Measurements from ENCODE around the gene MYH2. TPM values are rescaled to one million over a fixed set of nuclear protein-coding genes. Genes with fewer than 3 reads are reported as not detected.

The MYH2 gene
- not detected in 2 replicates for total RNA-seq

GRCh38 chr17:10549096-10549842 lies at the start of gene MYH2:
Gene MYH2 (minus strand): TSS chr17:10549658. CDS start chr17:10547920, 1,738 bp downstream.
- no peak for DNase-seq
- ChIA-PET POLR2A (no interaction called here), CTCF (no interaction called here)
- Mint-ChIP-seq H3K27ac (no peak within 1 kb of the TSS), H3K9me3 (peaks cover 2% of the 10 kb centered on the region), H3K27me3 (peaks cover 2% of the 10 kb centered on the region), H3K36me3 (ENCODE audit: low read depth) (no peaks in the 10 kb centered on the region), H3K4me1 (no peaks in the 10 kb centered on the region), H3K4me3 (no peak within 1 kb of the TSS)
- intact Hi-C loops (cut with micrococcal nuclease), result no loop called here
- no peak for TF ChIP-seq CTCF (IDR thresholded peaks at IDR 0.05)
- no peak for ATAC-seq (ENCODE audit: low read depth)

GRCh38 chr17:10598621-10599020 lies 49.2 kb upstream of the MYH2 start:
- ChIA-PET CTCF (interaction anchor here (1.6 kb wide), 1 partner anchor 19 kb away, joined by 5 read pairs; no protein-coding TSS in a partner anchor), POLR2A (no interaction called here)

GRCh38 chr17:10589553-10590145 lies 40.2 kb upstream of the MYH2 start:
- H3K36me3 Mint-ChIP-seq (ENCODE audit: low read depth), result no peaks in the 10 kb centered on the region
- H3K27ac Mint-ChIP-seq, result no peak overlapping the region
- no peaks in the 10 kb centered on the region for H3K9me3 Mint-ChIP-seq
- CTCF ChIA-PET, result no interaction called here
- TF ChIP-seq CTCF (IDR thresholded peaks at IDR 0.05), result no peak
- POLR2A ChIA-PET, result no interaction called here
- intact Hi-C loops (cut with micrococcal nuclease), result no loop called here
- no peaks in the 10 kb centered on the region for H3K4me1 Mint-ChIP-seq
- H3K27me3 Mint-ChIP-seq, result peaks cover 16% of the 10 kb centered on the region
- H3K4me3 Mint-ChIP-seq, result no peak overlapping the region
- ATAC-seq (ENCODE audit: low read depth) (no peak), DNase-seq (no peak)

More at GRCh38 chr17:10598621-10599020, 49.2 kb upstream of the MYH2 start:
- H3K9me3 Mint-ChIP-seq, result no peaks in the 10 kb centered on the region
- no peak for TF ChIP-seq CTCF (IDR thresholded peaks at IDR 0.05)
- no peaks in the 10 kb centered on the region for H3K4me1 Mint-ChIP-seq
- no peak overlapping the region for H3K27ac Mint-ChIP-seq
- peaks cover 10% of the 10 kb centered on the region for H3K27me3 Mint-ChIP-seq
- intact Hi-C loops (cut with micrococcal nuclease), result no loop called here
- no peak overlapping the region for H3K4me3 Mint-ChIP-seq
- DNase-seq (no peak), ATAC-seq (ENCODE audit: low read depth) (no peak)
- H3K36me3 Mint-ChIP-seq (ENCODE audit: low read depth), result no peaks in the 10 kb centered on the region

- Mint-ChIP-seq H3K9me3 (no peaks in the 10 kb centered on the region), H3K4me3 (no peak overlapping the region), H3K27me3 (peaks cover 14% of the 10 kb centered on the region), H3K36me3 (ENCODE audit: low read depth) (no peaks in the 10 kb centered on the region), H3K4me1 (no peaks in the 10 kb centered on the region), H3K27ac (no peak overlapping the region)
- CTCF ChIA-PET, result no interaction called here
- no peak for TF ChIP-seq CTCF (IDR thresholded peaks at IDR 0.05)
- intact Hi-C loops (cut with micrococcal nuclease), result no loop called here
- POLR2A ChIA-PET, result no interaction called here
- ATAC-seq (ENCODE audit: low read depth) (no peak), DNase-seq (no peak)
These were observed 36.1 kb upstream of the MYH2 start for GRCh38 chr17:10585529-10585928.

- no peaks in the 10 kb centered on the region for H3K9me3 Mint-ChIP-seq
- CTCF ChIA-PET, result no interaction called here
- peaks cover 11% of the 10 kb centered on the region for H3K27me3 Mint-ChIP-seq
- H3K4me3 Mint-ChIP-seq, result no peak overlapping the region
- no peaks in the 10 kb centered on the region for H3K4me1 Mint-ChIP-seq
- no peak for DNase-seq
- TF ChIP-seq CTCF (IDR thresholded peaks at IDR 0.05), result no peak
- POLR2A ChIA-PET, result no interaction called here
- no peak overlapping the region for H3K27ac Mint-ChIP-seq
- ATAC-seq (ENCODE audit: low read depth), result no peak
- H3K36me3 Mint-ChIP-seq (ENCODE audit: low read depth), result no peaks in the 10 kb centered on the region
- intact Hi-C loops (cut with micrococcal nuclease), result no loop called here
These were observed 34.4 kb upstream of the MYH2 start for GRCh38 chr17:10583834-10584233.
